SKM-1 (cell line): Measurements from ENCODE around the gene VPS16.

ENCODE experiments used
- DNase-seq: peaks from one replicate; lab custom pipeline; 2025; ENCODE audit not compliant: unreplicated experiment; lab: John Stamatoyannopoulos, UW

The VPS16 gene

DNA sequence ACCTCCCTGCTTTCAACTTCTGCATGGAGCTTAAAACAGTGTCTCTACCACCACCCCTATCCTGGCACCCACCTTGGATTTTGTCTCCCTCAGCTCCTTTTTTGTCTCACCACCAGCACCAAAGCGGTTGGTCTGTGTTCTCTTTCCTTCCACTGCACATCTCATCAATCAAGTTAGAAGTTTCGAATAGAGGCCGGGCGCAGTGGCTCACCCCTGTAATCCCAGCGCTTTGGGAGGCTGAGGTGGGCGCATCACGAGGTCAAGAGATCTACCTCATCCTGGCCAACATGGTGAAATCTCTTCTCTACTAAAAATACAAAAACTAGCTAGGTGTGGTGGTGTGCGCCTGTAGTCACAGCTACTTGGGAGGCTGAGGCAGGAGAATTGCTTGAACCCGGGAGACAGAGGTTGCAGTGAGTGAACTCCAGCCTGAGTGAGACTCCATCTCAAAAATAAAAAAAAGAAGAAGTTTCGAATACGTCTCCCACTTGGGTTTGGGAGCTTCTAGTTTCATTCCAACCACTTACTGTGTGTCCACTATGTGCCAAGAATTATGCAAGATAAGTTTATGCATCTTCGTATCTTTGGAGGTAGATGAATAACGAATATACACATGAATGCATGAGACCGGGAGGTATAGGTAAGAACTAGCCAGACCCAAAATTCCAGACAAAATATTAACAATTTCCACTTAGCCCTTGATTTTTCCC is 6.0 kb upstream of the VPS16 start:
- DNase-seq: no peak

DNA sequence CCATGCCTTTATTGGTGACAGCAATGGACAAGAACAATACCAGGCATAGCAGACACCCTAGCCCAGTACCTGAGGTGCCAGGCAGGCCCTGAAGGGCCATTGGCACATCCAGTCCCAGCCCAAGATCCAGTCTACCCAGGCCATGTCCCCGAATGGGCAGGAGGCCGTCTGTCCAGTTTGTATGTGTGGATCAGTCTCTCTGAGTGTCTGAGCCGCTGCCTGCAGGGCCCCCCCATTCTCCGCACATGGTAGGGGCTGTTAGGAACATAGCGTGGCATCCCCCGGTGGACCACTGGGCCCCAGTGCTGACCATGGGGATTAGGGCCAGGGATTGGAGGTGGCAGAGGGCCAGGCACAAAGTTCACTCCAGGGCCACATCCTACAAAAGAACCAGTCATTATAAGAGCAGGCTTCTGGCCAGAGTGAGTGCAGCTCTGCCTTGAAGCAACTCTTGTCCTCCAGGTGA is 5.2 kb upstream of the VPS16 start:
- DNase-seq: no peak

DNA sequence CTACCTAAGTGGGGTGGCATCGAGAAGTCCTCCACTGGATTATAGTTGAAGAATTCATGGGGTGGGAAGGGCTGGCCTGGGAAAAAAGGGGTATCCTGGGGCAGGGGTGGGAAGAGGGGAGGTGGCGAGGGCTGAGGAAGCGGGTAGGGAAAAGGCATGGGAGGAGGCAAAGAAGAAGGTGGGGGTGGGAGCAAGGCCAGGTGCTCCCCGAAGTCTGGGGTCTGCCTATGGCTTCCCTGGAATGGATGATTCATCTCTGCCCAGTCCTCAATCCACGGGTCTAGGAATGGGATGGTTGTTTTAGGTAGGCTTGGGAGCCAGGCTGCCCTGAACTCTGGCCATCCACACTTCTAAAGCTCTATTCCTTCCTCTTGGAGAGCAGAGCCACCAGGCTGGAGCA is 4.5 kb upstream of the VPS16 start:
- no peak for DNase-seq

GRCh38 chr20:2837221-2837960 is 3.2 kb upstream of the VPS16 start:
- DNase-seq: no peak

GRCh38 chr20:2838170-2838797 is 2.3 kb upstream of the VPS16 start:
- no peak for DNase-seq

DNA sequence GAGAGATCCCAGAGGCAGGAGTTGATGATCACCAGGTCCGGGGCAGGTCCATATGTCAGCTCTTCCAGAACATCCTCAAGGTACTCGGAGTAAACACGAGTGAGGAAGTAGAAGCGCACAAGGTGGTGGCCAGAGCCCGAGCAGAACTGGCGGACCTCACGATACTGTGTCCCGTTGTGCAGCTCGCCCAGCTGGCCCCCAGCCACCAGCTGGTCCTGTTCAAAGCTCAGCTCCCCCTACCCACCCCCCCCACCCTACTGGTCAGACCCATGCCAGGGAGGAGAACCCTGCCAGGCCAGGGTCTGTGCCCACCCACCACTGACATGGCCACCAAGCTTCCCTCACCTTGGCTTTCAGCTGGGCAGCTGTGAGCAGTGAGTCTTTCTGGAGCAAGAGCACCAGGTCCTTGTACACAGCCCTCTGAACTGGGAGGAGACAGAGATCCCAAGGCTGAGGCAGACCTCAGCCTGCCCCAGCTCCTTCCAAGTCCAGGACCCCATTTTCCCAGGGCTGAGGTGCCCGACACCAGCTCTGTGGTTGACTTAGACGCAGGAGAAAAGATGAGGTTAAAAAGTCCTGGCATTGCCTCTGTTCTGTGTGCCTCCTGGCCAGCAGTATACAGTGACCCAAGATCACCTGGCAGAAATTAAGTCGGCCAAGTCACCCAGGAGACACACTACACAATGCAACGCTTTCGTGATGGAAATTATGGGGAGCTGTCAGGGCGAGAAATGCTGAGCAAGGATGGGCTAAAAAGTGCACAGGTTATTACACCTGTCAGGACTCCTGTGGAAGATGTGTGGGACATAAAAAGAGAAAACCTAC is 1.5 kb upstream of the VPS16 start:
- DNase-seq: no peak

- DNase-seq: no peak
Observed at GRCh38 chr20:2839732-2840137, 810 bp upstream of the VPS16 start.

DNA sequence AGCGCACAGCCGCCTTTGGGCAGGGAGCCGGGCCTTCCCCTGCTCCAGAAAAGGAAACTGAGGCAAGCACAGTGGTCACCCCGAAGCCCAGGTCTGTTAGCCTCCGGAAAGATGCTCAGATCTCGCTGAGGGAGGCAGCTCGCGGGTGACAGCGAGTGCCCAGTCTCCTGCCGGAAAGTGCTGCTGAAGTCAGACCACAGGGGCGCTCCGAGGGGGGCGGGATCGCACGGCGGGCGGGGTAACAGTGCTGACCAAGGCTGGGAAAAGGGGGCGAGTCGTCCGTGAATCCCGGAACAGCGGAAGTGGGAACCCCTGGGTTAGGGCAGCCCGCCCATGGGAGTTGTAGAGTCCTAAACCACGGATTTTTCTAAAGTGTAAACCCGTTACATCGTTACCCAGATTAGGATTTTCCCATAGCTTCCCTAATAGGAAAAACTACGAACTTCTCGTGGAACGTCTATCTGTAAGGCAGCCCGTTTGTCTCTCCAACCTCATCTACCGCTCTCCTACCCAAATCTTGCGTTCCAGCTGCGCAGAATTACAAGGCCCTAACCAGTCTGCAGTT is 504 bp downstream of the VPS16 start:
- DNase-seq: no peak

DNA sequence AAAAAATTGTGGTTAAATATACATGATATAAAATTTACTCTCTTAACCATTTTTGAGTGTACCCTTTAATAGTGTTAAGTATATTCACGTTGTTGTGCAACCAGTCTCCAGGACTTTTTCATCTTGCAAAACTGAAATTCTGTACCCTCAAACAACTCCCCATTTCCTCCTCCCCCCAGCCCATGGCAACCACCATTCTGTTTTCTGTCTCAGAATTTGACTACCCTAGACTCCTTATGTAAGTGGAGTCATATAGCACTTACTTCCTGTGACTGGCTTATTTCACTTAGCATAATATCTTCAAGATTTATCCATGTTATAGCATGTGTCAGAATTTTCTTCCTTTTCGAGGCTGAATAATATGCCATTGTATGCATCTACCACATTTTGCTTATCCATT is 5.1 kb downstream of the VPS16 start:
- no peak for DNase-seq

DNA sequence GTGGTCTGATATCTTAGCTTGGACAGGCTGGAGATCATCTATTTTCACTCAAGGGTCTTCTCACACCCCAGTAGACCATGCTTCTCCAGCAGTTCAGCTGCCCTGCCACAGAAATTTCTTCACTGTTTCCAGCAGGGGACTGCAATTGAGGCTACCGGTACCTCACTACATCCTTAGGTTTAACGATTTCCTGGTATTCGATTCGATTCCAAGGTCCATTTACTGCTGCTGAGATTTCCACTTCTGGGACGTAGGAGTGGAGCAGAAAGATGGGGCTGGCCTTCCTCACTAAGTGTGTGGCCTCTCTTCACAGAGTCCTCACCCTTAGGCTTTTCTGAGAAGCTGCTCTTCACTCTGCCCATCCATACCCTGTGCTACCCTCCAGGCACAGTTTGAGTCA is 6.2 kb downstream of the VPS16 start:
- DNase-seq: no peak

DNA sequence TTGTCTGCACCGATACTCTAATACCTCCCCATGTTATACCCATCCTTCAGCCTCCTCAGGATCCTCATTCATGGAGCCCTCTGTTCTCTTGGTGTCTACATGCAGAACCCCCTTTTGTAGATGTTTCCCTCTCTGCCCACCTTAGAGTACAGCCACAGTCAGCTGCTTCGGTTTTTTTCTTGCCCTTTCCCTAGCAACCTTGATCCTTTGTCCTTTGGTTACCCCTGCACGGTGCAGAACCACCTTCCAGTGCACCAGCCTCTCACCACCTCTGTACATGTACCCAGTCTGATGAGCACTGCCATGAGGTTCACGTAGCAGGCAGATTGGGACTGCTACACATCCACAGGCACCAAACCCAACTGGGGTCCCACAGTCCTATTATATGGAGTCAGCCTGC is 7.3 kb downstream of the VPS16 start:
- DNase-seq: no peak

DNA sequence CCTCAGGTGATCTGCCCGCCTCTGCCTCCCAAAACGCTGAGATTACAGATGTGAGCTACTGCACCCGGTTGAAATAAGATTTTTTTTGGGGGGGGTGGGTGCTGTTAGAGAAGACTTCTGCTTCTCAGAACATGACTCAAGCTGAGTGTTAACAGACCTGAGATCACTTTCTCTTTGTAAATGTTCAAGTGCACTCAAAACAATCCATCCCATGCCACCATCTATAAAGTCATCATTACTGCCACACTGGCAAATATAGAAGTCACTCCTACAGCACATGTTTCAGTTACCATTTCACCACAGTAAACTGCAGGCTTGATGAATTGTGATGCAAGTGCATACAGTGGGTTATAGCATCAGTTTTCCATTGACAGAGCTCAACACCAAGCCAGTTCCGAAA is 9.0 kb downstream of the VPS16 start:
- DNase-seq: no peak

DNA sequence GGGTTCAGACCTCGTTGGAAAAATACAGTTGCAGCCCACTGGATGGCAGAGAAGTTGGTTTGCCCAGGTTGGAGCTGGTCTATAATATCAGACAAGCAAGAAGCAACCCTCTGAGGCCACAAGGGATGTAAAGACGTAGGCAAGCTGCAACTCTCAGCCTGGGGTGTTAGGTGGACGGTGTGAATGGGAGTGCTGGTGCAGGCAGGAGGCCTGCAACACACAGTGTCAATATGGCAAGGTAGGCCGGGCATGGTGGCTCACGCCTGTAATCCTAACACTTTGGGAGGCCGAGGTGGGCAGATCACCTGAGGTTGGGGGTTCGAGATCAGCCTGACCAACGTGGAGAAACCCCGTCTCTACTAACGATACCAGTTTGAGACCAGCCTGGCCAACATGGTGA is 10.5 kb downstream of the VPS16 start:
- no peak for DNase-seq

DNA sequence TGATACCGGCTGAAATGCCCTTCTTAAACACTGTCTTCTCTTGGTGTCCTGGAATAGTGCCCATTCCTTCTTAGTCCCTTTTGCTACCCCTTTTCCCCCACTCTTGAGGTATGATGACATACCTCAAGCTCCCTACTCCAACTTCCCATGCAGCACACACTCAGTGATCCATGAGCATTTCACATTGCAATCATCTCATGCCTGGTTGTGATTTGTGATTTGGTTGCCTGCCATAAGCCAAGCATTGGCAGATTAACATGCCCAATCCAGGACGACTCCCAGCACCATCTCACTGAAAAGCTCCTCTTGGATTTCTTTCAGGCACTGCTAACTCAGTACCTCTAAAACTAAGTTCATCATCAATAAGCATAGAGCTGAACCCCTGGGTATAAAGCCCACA is 18.0 kb downstream of the VPS16 start:
- DNase-seq: no peak

DNA sequence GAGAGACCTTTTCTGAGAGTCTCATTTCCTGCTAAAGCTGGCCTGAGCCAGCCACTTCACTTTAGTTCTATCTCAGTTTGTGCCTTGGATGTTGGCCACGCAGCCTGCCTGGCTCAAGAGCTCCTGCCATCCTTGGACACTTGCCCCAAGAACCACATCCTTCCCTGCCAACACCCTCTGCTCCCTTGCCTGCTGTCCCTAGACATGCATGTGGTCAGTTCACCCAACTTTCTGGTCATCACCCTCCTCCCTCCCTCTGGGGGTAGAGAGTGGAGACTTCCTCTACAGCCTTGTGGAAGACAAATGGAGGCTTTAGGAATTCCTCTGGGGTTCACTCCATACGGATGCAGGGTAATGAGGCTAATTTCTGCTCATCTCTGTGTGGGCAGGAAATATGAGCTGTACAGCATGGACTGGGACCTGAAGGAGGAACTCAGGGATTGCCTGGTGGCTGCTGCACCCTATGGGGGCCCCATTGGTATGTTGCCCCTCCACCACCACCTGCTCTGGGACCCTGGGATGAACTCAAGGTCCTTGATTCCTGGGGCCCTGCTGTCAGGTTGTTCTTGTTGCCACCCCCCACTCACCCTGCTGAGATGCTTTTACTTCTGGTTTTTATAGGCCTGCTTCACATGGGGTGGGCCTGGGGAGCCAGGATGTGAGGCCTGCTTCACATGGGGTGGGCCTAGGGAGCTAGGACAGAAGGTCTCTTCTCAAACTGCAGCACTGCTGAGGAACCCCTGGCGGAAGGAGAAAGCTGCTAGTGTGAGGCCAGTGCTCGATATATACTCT is 19.0 kb downstream of the VPS16 start:
- no peak for DNase-seq

DNA sequence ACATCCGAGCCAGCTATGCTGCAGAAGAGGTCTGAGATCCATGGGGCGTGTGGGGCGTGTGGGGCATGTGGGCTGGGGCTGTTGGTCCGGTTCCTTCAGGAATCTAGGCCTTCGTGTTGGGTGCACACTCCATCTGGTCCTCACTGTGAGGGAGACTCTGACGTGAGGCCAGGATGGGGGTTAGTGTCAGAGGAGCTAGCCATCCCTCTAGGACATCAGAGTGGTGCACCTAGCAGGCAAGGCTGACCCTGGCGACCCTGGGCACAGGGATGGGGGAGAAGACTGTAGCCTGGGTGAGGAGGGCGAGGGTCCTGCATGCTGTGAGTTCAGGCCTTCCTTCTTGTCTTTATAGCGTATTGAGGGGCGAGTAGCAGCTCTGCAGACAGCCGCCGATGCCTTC is 24.1 kb downstream of the VPS16 start:
- DNase-seq: no peak

DNA sequence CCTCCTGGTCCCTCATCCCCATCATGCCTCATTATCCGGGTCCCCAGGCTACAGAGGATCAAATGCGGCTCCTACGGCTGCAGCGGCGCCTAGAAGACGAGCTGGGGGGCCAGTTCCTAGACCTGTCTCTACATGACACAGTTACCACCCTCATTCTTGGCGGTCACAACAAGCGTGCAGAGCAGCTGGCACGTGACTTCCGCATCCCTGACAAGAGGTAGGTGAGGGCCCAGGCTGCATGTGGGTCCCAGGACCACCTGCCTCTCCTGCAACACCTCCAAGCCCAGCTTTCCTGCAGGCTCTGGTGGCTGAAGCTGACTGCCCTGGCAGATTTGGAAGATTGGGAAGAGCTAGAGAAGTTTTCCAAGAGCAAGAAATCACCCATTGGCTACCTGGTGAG is 24.6 kb downstream of the VPS16 start:
- no peak for DNase-seq

- no peak for DNase-seq
Observed at GRCh38 chr20:2865630-2866029, 25.1 kb downstream of the VPS16 start.

GRCh38 chr20:2866236-2866635 is 25.7 kb downstream of the VPS16 start:
- DNase-seq: no peak
